Measurements from ENCODE around the gene BEAN1.

BEAN1 gene

GRCh38 chr16:66521951-66522771 is 95.1 kb downstream of the BEAN1 start:
- peak; percentile 92 to 95 for DNase-seq (ENCODE audit: low read depth in 2 of 2)

- no peak for DNase-seq (ENCODE audit: low read depth in 2 of 2)
Measured at GRCh38 chr16:66522816-66523590, 95.9 kb downstream of the BEAN1 start.

GRCh38 chr16:66523861-66524354 is 96.8 kb downstream of the BEAN1 start:
- peak in 1 of 2 donors; percentile 12 for DNase-seq (ENCODE audit: low read depth in 2 of 2)

GRCh38 chr16:66524601-66525164 is 97.6 kb downstream of the BEAN1 start:
- DNase-seq (ENCODE audit: low read depth in 2 of 2), result no peak

- DNase-seq (ENCODE audit: low read depth in 2 of 2), result no peak
Measured at GRCh38 chr16:66525396-66526180, 98.5 kb downstream of the BEAN1 start.

- no peak for DNase-seq (ENCODE audit: low read depth in 2 of 2)
Measured at GRCh38 chr16:66528294-66528693, 101.2 kb downstream of the BEAN1 start.

GRCh38 chr16:66529475-66529874 is 102.4 kb downstream of the BEAN1 start:
- DNase-seq (ENCODE audit: low read depth in 2 of 2), result no peak
